Measurements from ENCODE around the gene PDPN.

Gene PDPN

DNA sequence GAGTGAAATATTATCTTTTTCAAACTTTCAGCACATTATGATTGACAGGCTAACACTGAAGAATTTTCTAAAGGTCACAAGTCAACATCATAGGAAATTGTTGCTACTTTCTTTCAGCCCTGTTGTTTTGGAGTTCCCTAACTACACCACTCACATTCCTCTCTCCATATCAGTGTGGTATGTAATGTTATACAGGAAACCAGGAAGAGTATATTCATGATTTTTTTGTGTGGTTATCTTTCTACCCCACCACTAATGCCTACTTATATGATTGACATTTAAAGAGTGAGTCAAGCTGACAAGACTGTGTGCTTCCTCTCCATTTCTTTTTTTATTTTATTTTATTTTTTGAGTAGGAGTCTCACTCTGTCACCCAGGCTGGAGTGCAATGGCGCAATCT is 68.6 kb downstream of the PDPN start:
- TF ChIP-seq MAX (IDR thresholded peaks at IDR 0.05) (no peak), NFIC (IDR thresholded peaks at IDR 0.05) (no peak), CREB1 (IDR thresholded peaks at IDR 0.05; ENCODE audit: low read depth) (no peak), CEBPB (IDR thresholded peaks at IDR 0.05) (no peak), TEAD4 (IDR thresholded peaks at IDR 0.05) (no peak), EGR1 (IDR thresholded peaks at IDR 0.05) (no peak)

DNA sequence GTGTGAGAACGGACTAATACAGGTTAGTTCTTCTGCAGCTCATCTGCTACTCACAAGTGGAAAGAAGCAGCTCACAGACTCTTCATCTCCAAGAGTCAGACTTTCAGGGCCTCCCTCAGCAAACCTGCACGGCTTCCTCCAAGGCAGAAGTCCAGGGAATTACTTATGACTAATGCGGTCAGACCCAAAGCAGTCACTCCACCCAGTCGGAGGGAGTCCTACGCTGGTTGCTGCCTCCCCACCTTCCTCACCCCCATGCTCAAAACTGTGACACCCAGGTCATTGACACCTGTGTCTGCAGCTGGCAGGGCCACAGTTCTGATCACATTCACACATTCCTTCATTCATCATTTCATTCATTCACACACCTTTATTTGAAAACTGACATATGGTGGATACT is 77.9 kb downstream of the PDPN start:
- TF ChIP-seq TEAD4 (IDR thresholded peaks at IDR 0.05) (no peak), EGR1 (IDR thresholded peaks at IDR 0.05) (no peak)

- no peak for TF ChIP-seq RAD21 (IDR thresholded peaks at IDR 0.05; ENCODE audit: low read depth)
- TF ChIP-seq NFIC (IDR thresholded peaks at IDR 0.05), result no peak
- no peak for TF ChIP-seq TAF1 (IDR thresholded peaks at IDR 0.05; ENCODE audit: low read depth)
- no peak for TF ChIP-seq CEBPB (IDR thresholded peaks at IDR 0.05)
Observed at GRCh38 chr1:13662493-13662892, 78.9 kb downstream of the PDPN start.

GRCh38 chr1:13663969-13664368 is 80.3 kb downstream of the PDPN start:
- no peak for TF ChIP-seq CREB1 (IDR thresholded peaks at IDR 0.05; ENCODE audit: low read depth)
- TF ChIP-seq, protein P1, sequence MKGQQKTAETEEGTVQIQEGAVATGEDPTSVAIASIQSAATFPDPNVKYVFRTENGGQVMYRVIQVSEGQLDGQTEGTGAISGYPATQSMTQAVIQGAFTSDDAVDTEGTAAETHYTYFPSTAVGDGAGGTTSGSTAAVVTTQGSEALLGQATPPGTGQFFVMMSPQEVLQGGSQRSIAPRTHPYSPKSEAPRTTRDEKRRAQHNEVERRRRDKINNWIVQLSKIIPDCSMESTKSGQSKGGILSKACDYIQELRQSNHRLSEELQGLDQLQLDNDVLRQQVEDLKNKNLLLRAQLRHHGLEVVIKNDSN (IDR thresholded peaks at IDR 0.05), result no peak
- no peak for TF ChIP-seq MAX (IDR thresholded peaks at IDR 0.05)
- no peak for TF ChIP-seq EP300 (IDR thresholded peaks at IDR 0.05; ENCODE audit: borderline replicate concordance)
- no peak for TF ChIP-seq YY1 (IDR thresholded peaks at IDR 0.05; ENCODE audit: low read depth)
- no peak for TF ChIP-seq ZBTB7A (IDR thresholded peaks at IDR 0.05; ENCODE audit: low read depth)
- TF ChIP-seq TEAD4 (IDR thresholded peaks at IDR 0.05), result no peak
- no peak for TF ChIP-seq EGR1 (IDR thresholded peaks at IDR 0.05)

DNA sequence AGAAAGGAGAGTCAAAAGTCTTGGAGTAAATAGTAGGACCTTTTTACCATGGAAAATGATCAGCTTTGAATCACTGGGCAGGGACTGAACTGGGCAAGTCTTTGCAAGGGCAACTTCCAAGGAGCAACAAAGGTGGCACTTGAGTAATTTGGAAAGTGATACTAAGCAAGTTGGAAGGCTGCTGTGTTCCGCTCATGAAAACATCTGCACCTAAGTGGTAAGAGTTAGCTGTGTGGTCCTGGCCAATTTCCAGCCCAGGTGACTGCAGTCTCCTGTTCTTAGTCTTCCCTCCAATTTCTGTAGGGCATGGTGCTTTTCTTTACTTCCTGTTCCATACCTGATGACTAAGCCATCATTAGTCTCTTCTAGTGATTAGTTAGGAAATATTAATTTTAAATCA is 80.8 kb downstream of the PDPN start:
- TF ChIP-seq YY1 (IDR thresholded peaks at IDR 0.05; ENCODE audit: low read depth), result no peak

DNA sequence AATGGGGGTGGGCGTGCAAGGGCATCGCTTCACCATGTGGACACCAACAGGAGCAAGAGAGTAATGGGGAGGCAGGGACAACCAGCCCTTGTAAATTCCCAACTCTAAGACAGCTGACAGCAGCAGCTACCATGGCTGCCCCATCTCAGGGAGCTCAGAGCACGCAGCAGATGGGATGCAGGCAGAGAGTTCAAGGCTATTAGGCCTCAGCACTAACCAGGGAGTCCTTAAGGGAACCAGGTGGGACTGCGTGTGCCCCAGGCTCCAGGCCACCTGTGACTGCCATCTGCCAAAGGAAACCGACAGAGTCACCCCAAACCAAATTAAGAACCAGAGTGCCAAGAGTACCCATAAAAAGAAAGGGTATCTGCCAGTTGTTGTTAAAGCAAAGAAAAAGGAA is 82.7 kb downstream of the PDPN start:
- TF ChIP-seq, protein P2, sequence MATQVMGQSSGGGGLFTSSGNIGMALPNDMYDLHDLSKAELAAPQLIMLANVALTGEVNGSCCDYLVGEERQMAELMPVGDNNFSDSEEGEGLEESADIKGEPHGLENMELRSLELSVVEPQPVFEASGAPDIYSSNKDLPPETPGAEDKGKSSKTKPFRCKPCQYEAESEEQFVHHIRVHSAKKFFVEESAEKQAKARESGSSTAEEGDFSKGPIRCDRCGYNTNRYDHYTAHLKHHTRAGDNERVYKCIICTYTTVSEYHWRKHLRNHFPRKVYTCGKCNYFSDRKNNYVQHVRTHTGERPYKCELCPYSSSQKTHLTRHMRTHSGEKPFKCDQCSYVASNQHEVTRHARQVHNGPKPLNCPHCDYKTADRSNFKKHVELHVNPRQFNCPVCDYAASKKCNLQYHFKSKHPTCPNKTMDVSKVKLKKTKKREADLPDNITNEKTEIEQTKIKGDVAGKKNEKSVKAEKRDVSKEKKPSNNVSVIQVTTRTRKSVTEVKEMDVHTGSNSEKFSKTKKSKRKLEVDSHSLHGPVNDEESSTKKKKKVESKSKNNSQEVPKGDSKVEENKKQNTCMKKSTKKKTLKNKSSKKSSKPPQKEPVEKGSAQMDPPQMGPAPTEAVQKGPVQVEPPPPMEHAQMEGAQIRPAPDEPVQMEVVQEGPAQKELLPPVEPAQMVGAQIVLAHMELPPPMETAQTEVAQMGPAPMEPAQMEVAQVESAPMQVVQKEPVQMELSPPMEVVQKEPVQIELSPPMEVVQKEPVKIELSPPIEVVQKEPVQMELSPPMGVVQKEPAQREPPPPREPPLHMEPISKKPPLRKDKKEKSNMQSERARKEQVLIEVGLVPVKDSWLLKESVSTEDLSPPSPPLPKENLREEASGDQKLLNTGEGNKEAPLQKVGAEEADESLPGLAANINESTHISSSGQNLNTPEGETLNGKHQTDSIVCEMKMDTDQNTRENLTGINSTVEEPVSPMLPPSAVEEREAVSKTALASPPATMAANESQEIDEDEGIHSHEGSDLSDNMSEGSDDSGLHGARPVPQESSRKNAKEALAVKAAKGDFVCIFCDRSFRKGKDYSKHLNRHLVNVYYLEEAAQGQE (IDR thresholded peaks at IDR 0.05; ENCODE audit: low read depth), result no peak
- TF ChIP-seq, protein P1 (IDR thresholded peaks at IDR 0.05), result no peak
- TF ChIP-seq CEBPB (IDR thresholded peaks at IDR 0.05), result no peak
- TF ChIP-seq EGR1 (IDR thresholded peaks at IDR 0.05), result no peak
- no peak for TF ChIP-seq NFIC (IDR thresholded peaks at IDR 0.05)
- no peak for TF ChIP-seq TAF1 (IDR thresholded peaks at IDR 0.05; ENCODE audit: low read depth)
- no peak for TF ChIP-seq FOXM1 (IDR thresholded peaks at IDR 0.05; ENCODE audit: borderline replicate concordance, low read depth)
- TF ChIP-seq ZBTB7A (IDR thresholded peaks at IDR 0.05; ENCODE audit: low read depth), result no peak
- TF ChIP-seq YY1 (IDR thresholded peaks at IDR 0.05; ENCODE audit: low read depth), result no peak
- no peak for TF ChIP-seq TCF12 (IDR thresholded peaks at IDR 0.05; ENCODE audit: low read depth)
- TF ChIP-seq TEAD4 (IDR thresholded peaks at IDR 0.05), result no peak
- TF ChIP-seq MAX (IDR thresholded peaks at IDR 0.05), result no peak
- TF ChIP-seq RAD21 (IDR thresholded peaks at IDR 0.05; ENCODE audit: low read depth), result no peak
- no peak for TF ChIP-seq CREB1 (IDR thresholded peaks at IDR 0.05; ENCODE audit: low read depth)
- no peak for TF ChIP-seq EP300 (IDR thresholded peaks at IDR 0.05; ENCODE audit: borderline replicate concordance)

All from Ishikawa (cell line).